Pancreas (tissue), 10 donors: ENCODE data around the gene STIL. TPM values are rescaled to one million over a fixed set of nuclear protein-coding genes. Genes with fewer than 3 reads are reported as not detected.

Experiments used
- ATAC-seq, 4 donors: fragments of 200-7000 bp; cut with Tn5 transposase; one replicate each; pipeline versions ENCODE4 v1.8.0 to v1.9.1; 2020; ENCODE audit warnings: mild to moderate bottlenecking in 4 of 4, moderate library complexity in 4 of 4
- DNase-seq, 6 donors: peaks; one replicate each; pipeline ENCODE4 v3.0.0-alpha.2; 2020
- FAIRE-seq: peaks from 2 replicates; lab custom pipeline; 2012; peaks lifted over from hg19 to GRCh38; lab: Jason Lieb, UNC
- H3K27ac ChIP-seq, 4 donors: fragments of 200-600 bp; sonication (generic); 1 replicate in 3 of 4; 2 replicates in 1 of 4; pipeline versions ENCODE4 v1.5.0 to v1.8.0; 2020
- H3K27me3 ChIP-seq, 4 donors: fragments of 200-600 bp; one replicate each; pipeline ENCODE4 v1.8.0; 2021
- H3K36me3 ChIP-seq, 3 donors: fragments of 200-600 bp; sonication (generic) in 1 of 3; one replicate each; pipeline versions ENCODE4 v1.5.0 to v1.8.0; 2020 to 2021
- H3K4me1 ChIP-seq, 3 donors: fragments of 200-600 bp; one replicate each; pipeline ENCODE4 v1.8.0; 2021
- H3K4me3 ChIP-seq, 4 donors: fragments of 200-600 bp; sonication (generic) in 2 of 4; one replicate each; pipeline versions ENCODE4 v1.5.0 to v1.8.0; 2020 to 2021
- H3K9me3 ChIP-seq, 4 donors: fragments of 200-600 bp; one replicate each; pipeline ENCODE4 v1.8.0; 2021
- WGBS, 2 donors: extraction: QIAGEN DNeasy Blood & Tissue Kit; methylation state at CpG; one replicate each; pipeline ENCODE4 v1.1.7; 2013; 5-methylcytosine and 5-hydroxymethylcytosine counted together
- intact Hi-C, 3 donors: fragments of 100-400 bp; cut with DNase I; formaldehyde crosslinking; loops; one replicate each; pipeline versions ENCODE4 v1.11.1 to v1.14.2; 2022
- polyA plus RNA-seq, 2 donors: library from polyadenylated mRNA; stranded (reverse); fragments of 200-250 nt; gene quantifications; one replicate each; pipeline ENCODE4 v1.2.3, GENCODE V29; 2013
- total RNA-seq, 6 donors: library from RNA; stranded (reverse); fragmentation: NEBNext Ultra II Directional in 4 of 6; extraction: Animal tissue kit (Norgen Biotek cat#: 25700) in 4 of 6; gene quantifications; one replicate each; pipeline versions ENCODE4 v1.2.1 to v1.2.4, GENCODE V29; 2021 to 2023
- TF ChIP-seq, protein P1 (sequence below), 4 donors: fragments of 200-600 bp; sonication (generic) in 3 of 4; IDR thresholded peaks; one replicate each; pipeline versions ENCODE4 v1.5.0 to v1.8.0; 2021; ENCODE audit warnings: antibody characterized with exemption in 4 of 4
- donor health status: healthy with polysubstance abuse.
- donor health status: DM: no; HTN: no; CAD: no; lungs with moderate emphysema.
- donor health status: DM: no; HTN: no; CAD: no.
- donor health status: control.
- donor health status: control.
- donor health status: Bipolar disorder and iron deficiency.
- donor health status: DM: yes; HTN: yes; CAD: no.
- donor health status: DM: no; HTN: no; CAD: no.
- donor health status: DM: no; HTN: no; CAD: no.
- donor health status: DM: yes; HTN: yes; CAD: no.

Gene STIL
- total and polyA plus RNA-seq, 8 donors, result 0.43 to 1.5 (median 0.53) TPM

DNA sequence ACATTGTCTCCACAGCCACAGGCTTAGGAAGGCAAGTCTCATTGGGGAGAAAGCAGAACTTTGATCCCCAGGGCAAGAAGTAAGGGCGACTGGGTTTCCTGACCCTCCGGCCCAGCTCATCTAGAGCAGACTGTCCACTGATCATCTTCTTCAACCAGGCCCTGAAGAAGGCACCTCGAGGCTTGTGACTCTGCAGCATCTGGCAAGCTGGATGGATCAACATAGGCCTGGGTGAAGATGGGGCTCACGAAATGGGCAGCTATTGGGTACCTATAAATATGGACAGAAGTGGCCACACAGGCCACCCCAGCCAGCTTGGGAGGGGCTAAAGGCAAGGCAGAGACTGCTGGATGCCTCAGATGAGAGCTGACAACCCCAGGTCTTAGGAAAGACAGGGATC is 94.9 kb downstream of the STIL start:
- no peaks in the 10 kb centered on the region for H3K27me3 ChIP-seq
- no peak overlapping the region for H3K27ac ChIP-seq
- no peaks in the 10 kb centered on the region for H3K36me3 ChIP-seq
- H3K9me3 ChIP-seq, result no peaks in the 10 kb centered on the region
- no peak overlapping the region for H3K4me3 ChIP-seq
- no peaks in the 10 kb centered on the region for H3K4me1 ChIP-seq
- WGBS, 2 donors, result 61 to 66% methylated on average over 4 of the region's 4 CpGs
- FAIRE-seq (no peak), ATAC-seq (no peak), DNase-seq (no peak)
- intact Hi-C loops, result no loop called here
- TF ChIP-seq, protein P1, sequence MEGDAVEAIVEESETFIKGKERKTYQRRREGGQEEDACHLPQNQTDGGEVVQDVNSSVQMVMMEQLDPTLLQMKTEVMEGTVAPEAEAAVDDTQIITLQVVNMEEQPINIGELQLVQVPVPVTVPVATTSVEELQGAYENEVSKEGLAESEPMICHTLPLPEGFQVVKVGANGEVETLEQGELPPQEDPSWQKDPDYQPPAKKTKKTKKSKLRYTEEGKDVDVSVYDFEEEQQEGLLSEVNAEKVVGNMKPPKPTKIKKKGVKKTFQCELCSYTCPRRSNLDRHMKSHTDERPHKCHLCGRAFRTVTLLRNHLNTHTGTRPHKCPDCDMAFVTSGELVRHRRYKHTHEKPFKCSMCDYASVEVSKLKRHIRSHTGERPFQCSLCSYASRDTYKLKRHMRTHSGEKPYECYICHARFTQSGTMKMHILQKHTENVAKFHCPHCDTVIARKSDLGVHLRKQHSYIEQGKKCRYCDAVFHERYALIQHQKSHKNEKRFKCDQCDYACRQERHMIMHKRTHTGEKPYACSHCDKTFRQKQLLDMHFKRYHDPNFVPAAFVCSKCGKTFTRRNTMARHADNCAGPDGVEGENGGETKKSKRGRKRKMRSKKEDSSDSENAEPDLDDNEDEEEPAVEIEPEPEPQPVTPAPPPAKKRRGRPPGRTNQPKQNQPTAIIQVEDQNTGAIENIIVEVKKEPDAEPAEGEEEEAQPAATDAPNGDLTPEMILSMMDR (IDR thresholded peaks at IDR 0.05), result no peak

DNA sequence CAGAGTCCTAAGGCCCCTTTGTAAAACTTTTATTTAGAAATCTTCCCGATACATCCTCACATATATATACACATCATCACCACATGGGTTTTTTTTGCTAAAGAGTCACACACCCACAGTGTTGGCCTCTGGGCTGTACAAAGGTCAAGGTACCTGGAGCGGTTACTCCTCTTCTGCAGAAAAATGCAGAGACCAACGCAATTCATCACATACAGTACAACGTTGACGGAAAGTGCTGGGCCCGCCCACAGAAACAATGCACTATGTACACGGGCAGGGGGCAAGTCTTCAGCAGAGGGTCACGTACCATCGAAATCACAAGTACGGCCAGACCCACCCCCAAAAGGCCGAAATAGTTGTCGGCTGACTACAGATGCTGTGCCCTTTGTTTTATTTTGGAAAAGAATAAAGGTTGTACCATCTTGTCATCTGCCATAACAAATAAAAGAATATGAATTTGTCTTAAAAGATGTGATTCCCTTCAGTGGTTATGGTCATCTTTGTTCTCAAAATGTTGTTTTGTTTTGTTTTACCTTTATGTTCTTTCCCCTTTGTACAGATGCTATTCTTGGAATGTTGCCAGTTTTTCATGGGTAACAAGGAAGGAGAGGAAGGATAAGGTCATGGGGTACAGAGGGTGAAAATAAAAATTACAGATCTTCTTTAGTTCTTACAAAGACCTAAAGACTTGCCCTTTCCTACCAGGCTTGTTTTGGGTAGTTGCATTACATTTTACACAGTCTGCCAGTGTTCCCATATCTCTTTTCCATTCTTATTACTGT is 97.5 kb downstream of the STIL start:
- no peaks in the 10 kb centered on the region for H3K9me3 ChIP-seq
- ATAC-seq (no peak), DNase-seq (no peak), FAIRE-seq (no peak)
- no peak overlapping the region for H3K4me3 ChIP-seq
- no peaks in the 10 kb centered on the region for H3K27me3 ChIP-seq
- no peaks in the 10 kb centered on the region for H3K36me3 ChIP-seq
- intact Hi-C loops, result no loop called here
- H3K27ac ChIP-seq, result no peak overlapping the region
- 72 to 73% methylated on average over 12 of the region's 12 CpGs for WGBS, 2 donors
- TF ChIP-seq, protein P1 (IDR thresholded peaks at IDR 0.05), result no peak
- no peaks in the 10 kb centered on the region for H3K4me1 ChIP-seq

DNA sequence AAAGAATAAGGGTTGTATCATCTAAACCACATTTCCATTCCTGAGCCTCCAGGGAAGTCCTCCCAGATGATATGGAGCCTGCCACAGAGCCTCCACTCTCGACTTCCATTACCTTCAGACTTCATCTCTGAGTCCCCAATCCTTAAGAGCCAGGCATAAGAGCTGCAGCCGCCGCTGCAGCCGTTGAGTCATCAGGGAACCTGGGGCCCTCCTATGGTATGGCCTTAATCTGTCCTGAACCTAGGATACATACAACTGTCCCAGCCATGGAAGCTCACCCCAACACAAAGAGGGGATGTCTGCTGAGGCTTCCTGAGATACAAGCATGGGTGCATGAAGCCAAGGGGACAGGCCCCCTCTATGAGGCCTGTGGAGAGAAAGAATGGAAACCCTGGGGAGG is 98.2 kb downstream of the STIL start:
- TF ChIP-seq, protein P1 (IDR thresholded peaks at IDR 0.05), result no peak
- no peak for FAIRE-seq
- 92 to 93% methylated on average over 4 of the region's 4 CpGs for WGBS, 2 donors

DNA sequence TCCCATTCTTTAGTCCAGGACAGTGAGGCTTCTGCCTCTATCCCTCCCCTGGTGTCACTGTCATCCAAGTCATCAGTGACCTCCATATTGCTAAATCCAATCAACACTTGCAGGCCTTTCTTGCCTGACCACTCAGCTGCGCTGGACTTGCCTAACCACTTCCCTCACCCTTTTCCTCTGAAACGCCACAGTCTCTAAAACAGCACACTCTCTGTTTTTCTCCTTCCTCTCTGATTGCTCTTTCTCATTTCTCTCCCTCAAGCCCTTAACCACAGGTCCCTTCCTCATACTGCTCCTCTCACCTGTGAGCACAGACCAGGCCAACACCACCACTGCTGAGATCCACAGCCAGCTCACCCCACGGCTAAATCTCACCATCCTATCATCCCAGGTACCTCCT is 99.4 kb downstream of the STIL start:
- TF ChIP-seq, protein P1 (IDR thresholded peaks at IDR 0.05), result no peak
- Histone ChIP-seq H3K9me3 (no peaks in the 10 kb centered on the region), H3K36me3 (no peaks in the 10 kb centered on the region), H3K27ac (no peak overlapping the region), H3K27me3 (no peaks in the 10 kb centered on the region), H3K4me1 (no peaks in the 10 kb centered on the region), H3K4me3 (no peak overlapping the region)
- intact Hi-C loops, result no loop called here
- ATAC-seq, result no peak
- FAIRE-seq, result no peak
- DNase-seq, result no peak
- WGBS, 2 donors, result 69% methylated on average over 3 of the region's 3 CpGs

More for the DNA sequence above, 98.2 kb downstream of the STIL start:
- no peaks in the 10 kb centered on the region for H3K9me3 ChIP-seq
- intact Hi-C loops, result no loop called here
- no peaks in the 10 kb centered on the region for H3K36me3 ChIP-seq
- H3K4me1 ChIP-seq, result no peaks in the 10 kb centered on the region
- H3K4me3 ChIP-seq, result no peak overlapping the region
- ATAC-seq, result no peak
- no peak for DNase-seq
- no peaks in the 10 kb centered on the region for H3K27me3 ChIP-seq
- no peak overlapping the region for H3K27ac ChIP-seq
